IPS DF 6.9 (cell line): ENCODE measurements around the gene EEIG2.
"Not testable (repeated sequence)": the region's sequence is repeated elsewhere in the genome, so short reads cannot be mapped to it uniquely, and the experiment has no call there.

Experiments
- DNase-seq: peaks from one replicate; pipeline ENCODE4 v3.0.0-alpha.2; 2013; ENCODE audit warnings: low read depth, low spot score
- H3K27ac ChIP-seq: one replicate; pipeline ENCODE4 v1.5.1; 2013; ENCODE audit warnings: low read length, control low read depth
- H3K27me3 ChIP-seq: 2 replicates; pipeline ENCODE4 v1.6.1; 2013; ENCODE audit warnings: mild to moderate bottlenecking, low read length; ENCODE audit not compliant: control insufficient read depth, insufficient read depth
- H3K36me3 ChIP-seq: 2 replicates; pipeline ENCODE4 v1.6.1; 2013; ENCODE audit warnings: low read length; ENCODE audit not compliant: control insufficient read depth, insufficient read depth
- H3K4me1 ChIP-seq: 2 replicates; pipeline ENCODE4 v1.6.1; 2013; ENCODE audit warnings: low read length; ENCODE audit not compliant: control insufficient read depth, insufficient read depth
- H3K4me3 ChIP-seq: 2 replicates; pipeline ENCODE4 v1.5.1; 2013; ENCODE audit warnings: mild to moderate bottlenecking, low read length
- H3K9me3 ChIP-seq: 2 replicates; pipeline ENCODE4 v1.6.1; 2013; ENCODE audit warnings: low read length, inconsistent platforms; ENCODE audit not compliant: control insufficient read depth, insufficient read depth
- WGBS: extraction: QIAGEN DNeasy Blood & Tissue Kit; methylation state at CpG from one replicate; pipeline ENCODE4 v1.1.7; 2013; ENCODE audit warnings: mixed read lengths, missing lambda C conversion rate; ENCODE audit not compliant: insufficient read length, insufficient coverage; 5-methylcytosine and 5-hydroxymethylcytosine counted together

The EEIG2 gene

DNA sequence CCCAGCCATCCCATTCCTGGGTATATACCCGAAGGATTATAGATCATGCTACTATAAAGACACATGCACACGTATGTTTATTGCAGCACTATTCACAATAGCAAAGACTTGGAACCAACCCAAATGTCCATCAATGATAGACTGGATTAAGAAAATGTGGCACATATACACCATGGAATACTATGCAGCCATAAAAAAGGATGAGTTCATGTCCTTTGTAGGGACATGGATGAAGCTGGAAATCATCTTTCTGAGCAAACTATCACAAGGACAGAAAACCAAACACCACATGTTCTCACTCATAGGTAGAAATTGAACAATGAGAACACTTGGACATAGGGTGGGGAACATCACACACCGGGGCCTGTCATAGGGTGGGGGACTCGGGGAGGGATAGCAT is 12.4 kb upstream of the EEIG2 start:
- not testable (repeated sequence) for H3K9me3 ChIP-seq, DNase-seq, H3K4me3 ChIP-seq, H3K27me3 ChIP-seq, H3K36me3 ChIP-seq, H3K4me1 ChIP-seq, H3K27ac ChIP-seq
- WGBS: no CpG with 5 or more reads among the region's 4 CpGs

DNA sequence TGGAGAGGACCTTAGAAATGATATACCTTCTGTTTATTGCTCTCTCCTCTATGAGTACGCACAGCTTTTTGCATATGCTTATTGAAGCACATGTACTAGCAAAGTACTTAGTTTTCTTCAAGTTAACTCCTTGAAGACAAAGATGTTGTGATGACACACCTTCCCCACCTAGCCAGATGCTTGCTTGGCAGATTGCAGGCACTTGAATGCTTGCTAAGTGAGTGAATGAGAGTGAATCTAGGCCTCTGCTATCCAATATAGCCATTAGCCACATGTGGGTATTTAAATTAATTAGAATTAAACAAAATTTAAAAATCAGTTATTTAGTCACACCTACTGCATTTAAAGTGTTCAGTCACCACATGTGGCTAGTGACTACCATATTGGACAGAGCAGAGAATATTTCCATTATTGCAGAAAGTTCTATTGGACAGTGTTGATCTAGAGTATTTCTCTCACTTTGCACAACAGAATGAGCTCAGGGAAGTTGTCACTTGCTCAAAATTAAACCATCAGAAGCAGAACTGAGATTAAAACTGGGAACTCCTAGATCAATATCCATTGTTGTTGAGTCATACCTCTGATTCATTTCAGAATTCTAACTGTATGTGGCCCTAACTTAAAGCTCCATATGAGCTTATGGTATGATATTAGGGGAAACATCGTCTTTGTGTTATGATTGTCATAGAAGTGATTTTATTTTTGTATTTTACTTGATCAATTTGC is 8.6 kb upstream of the EEIG2 start:
- DNase-seq: no peak
- no peak overlapping the region for H3K27ac ChIP-seq
- H3K4me1 ChIP-seq: no peaks in the 10 kb centered on the region
- H3K4me3 ChIP-seq: no peak overlapping the region
- no CpG with 5 or more reads among the region's 2 CpGs for WGBS
- H3K27me3 ChIP-seq: no peaks in the 10 kb centered on the region
- no peaks in the 10 kb centered on the region for H3K9me3 ChIP-seq
- H3K36me3 ChIP-seq: no peaks in the 10 kb centered on the region

- Histone ChIP-seq H3K36me3 (no peaks in the 10 kb centered on the region), H3K27ac (no peak overlapping the region), H3K4me1 (no peaks in the 10 kb centered on the region), H3K27me3 (no peaks in the 10 kb centered on the region), H3K4me3 (no peak overlapping the region), H3K9me3 (no peaks in the 10 kb centered on the region)
- no peak for DNase-seq
- no CpG with 5 or more reads among the region's 4 CpGs for WGBS
These were observed 6.0 kb upstream of the EEIG2 start for GRCh38 chr1:108553905-108554304.

DNA sequence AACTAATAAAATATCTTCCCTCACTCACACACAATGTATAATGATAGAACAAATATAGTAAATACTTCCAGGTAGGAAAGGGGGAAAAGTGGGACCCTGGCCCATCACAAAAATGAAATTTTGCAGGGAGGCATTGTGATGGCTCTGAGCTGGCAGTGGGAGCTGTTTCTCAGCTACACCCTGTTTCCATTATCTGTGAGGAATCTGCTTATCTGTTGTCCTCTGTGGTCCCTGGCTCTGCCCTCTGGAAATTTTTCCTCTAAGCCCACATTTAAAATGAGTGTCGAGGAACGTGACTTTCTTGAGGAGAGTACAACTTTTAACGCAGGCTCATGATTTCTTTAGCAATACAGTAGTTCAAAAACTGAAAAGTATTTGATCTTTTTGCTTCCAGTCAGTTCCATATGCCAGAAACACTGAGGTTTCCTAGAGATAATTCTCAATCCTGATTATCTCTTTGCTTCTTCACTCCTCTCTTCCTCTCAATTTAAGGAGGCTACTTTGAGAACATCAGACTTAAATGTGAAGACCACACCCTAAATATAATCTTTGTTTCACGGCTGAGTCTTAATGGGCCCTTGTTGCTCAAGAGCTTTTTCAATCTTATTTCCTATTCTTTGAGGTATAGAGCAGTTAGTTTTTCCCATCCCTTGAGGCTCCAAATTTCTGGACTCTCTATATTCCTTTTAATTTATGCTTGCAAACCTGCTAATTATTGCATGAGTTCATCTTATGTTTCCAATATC is 5.0 kb upstream of the EEIG2 start:
- Histone ChIP-seq H3K4me1 (no peaks in the 10 kb centered on the region), H3K27ac (no peak overlapping the region), H3K36me3 (no peaks in the 10 kb centered on the region), H3K27me3 (no peaks in the 10 kb centered on the region), H3K9me3 (no peaks in the 10 kb centered on the region), H3K4me3 (no peak overlapping the region)
- WGBS: no CpG with 5 or more reads among the region's 4 CpGs
- DNase-seq: no peak

GRCh38 chr1:108556066-108556465 is 3.8 kb upstream of the EEIG2 start:
- Histone ChIP-seq H3K4me3 (no peak overlapping the region), H3K27ac (no peak overlapping the region), H3K36me3 (no peaks in the 10 kb centered on the region), H3K4me1 (peaks cover 1% of the 10 kb centered on the region; the same call in 1 of the 2 replicates), H3K27me3 (no peaks in the 10 kb centered on the region), H3K9me3 (no peaks in the 10 kb centered on the region)
- no peak for DNase-seq

DNA sequence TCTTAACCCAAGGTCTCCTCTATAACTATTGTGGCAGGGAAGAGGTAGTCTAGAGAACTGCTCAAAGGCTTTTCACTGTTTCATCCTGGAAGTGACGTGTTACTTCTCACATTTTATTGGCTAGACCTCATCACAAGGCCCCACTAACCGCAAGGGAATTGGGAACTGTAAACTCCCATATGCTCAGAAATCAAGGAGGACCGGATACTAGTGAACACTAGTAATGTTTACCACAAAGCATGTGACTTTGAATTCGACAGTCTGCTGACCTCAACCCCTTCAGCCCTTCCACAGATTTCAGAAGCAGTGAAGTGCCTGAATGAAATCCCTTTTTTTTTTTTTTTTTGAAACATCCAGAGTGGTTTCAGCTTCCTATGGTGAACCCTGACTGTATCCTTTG is 3.4 kb upstream of the EEIG2 start:
- Histone ChIP-seq H3K4me1 (peaks cover 1% of the 10 kb centered on the region; the same call in 1 of the 2 replicates), H3K4me3 (no peak overlapping the region), H3K27ac (no peak overlapping the region), H3K36me3 (no peaks in the 10 kb centered on the region), H3K9me3 (no peaks in the 10 kb centered on the region), H3K27me3 (no peaks in the 10 kb centered on the region)
- no CpG with 5 or more reads among the region's 4 CpGs for WGBS
- DNase-seq: no peak

- no peaks in the 10 kb centered on the region for H3K9me3 ChIP-seq
- H3K27me3 ChIP-seq: no peaks in the 10 kb centered on the region
- no peak for DNase-seq
- peaks cover 1% of the 10 kb centered on the region; the same call in 1 of the 2 replicates for H3K4me1 ChIP-seq
- H3K4me3 ChIP-seq: no peak overlapping the region
- H3K27ac ChIP-seq: no peak overlapping the region
- H3K36me3 ChIP-seq: no peaks in the 10 kb centered on the region
These were observed 2.6 kb upstream of the EEIG2 start for GRCh38 chr1:108557296-108557695.

GRCh38 chr1:108560189-108560873 is 431 bp downstream of the EEIG2 start:
- H3K4me1 ChIP-seq: peaks cover 1% of the 10 kb centered on the region; the same call in 1 of the 2 replicates
- no peaks in the 10 kb centered on the region for H3K36me3 ChIP-seq
- peak overlapping the region; percentile 57 for H3K4me3 ChIP-seq
- H3K27ac ChIP-seq: no peak overlapping the region
- H3K9me3 ChIP-seq: no peaks in the 10 kb centered on the region
- no peaks in the 10 kb centered on the region for H3K27me3 ChIP-seq
- WGBS: no CpG with 5 or more reads among the region's 59 CpGs
- DNase-seq: no peak

- no peaks in the 10 kb centered on the region for H3K36me3 ChIP-seq
- no CpG with 5 or more reads among the region's 5 CpGs for WGBS
- H3K4me3 ChIP-seq: peak overlapping the region; percentile 57; the same call in 1 of the 2 replicates
- peaks cover 1% of the 10 kb centered on the region; the same call in 1 of the 2 replicates for H3K4me1 ChIP-seq
- DNase-seq: no peak
- H3K9me3 ChIP-seq: no peaks in the 10 kb centered on the region
- H3K27ac ChIP-seq: no peak overlapping the region
- no peaks in the 10 kb centered on the region for H3K27me3 ChIP-seq
These were observed 1.1 kb downstream of the EEIG2 start for GRCh38 chr1:108560874-108561459.

GRCh38 chr1:108561689-108562326 is 1.9 kb downstream of the EEIG2 start:
- Histone ChIP-seq H3K9me3 (no peaks in the 10 kb centered on the region), H3K4me1 (peaks cover 1% of the 10 kb centered on the region; the same call in 1 of the 2 replicates), H3K4me3 (no peak overlapping the region), H3K27me3 (no peaks in the 10 kb centered on the region), H3K36me3 (no peaks in the 10 kb centered on the region), H3K27ac (no peak overlapping the region)
- no CpG with 5 or more reads among the region's 11 CpGs for WGBS
- DNase-seq: no peak
